ENCODE data around the gene FAM83E.
"Not testable (repeated sequence)": the region's sequence is repeated elsewhere in the genome, so short reads cannot be mapped to it uniquely, and the experiment has no call there.

Gene FAM83E

DNA sequence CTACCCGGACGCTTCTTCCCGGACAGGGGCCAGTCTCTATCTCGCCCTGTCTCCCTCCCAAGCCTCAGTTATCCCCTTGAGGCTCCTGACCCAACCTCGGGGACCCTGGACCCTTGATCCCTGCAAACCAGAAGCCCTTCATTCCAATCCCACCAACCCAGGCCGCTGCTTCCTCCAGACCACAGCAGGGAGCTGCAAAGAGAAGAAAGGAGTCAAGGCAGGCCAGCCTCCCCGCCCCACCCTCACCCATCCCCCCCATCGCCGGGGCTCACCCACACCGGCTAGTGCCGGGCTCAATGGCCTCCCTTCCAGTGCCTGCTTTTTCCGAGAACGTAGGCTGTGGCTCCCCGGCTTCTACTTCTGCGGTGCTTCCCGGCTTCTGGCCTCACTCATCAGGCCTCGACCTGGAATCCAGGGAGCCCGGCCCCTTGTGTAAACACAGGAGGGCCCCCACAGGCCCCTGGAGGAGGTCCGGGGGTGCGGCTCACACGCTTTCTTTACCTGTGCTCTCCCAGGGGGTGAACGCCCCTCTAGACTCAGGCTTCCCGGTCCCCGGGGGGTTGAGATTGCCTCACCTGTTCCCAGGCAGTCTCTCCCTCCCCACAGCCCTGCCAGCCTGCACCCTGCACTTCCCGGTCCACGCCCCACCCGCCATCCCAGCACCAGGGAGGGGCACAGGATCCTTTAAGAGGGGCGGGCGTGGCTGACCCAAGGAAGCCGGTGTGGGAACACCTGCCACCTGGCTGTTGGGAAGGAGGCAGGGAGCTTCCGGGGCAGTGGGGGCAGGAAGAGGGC, at the start of gene FAM83E:
Gene FAM83E, minus strand, starts transcription at position 641 of the 795 bp plus-strand sequence. CDS start 1,704 bp downstream, outside the sequence.
- no peak for DNase-seq (ENCODE audit: low spot score)

DNA sequence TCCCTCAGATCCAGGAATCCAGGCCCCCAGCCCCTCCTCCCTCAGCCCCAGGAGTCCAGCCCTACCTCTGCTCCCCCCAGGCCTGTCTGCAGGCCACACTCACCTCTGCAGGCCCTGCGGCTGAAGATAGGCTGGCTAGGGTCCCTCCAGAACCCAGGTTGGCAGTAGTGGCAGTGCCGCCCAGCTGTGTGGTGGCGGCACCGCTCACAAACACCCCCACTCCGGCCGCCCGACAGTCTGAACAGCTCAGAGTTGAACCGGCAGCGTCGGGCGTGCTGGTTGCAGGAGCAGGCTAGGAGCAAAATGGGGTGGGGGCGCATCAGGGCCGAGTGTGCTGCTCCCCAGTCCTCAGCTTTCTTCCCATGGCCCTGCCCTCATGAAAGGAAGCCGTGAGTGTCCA, 49.6 kb upstream of the FAM83E start:
- no peak for DNase-seq (ENCODE audit: low spot score)

DNA sequence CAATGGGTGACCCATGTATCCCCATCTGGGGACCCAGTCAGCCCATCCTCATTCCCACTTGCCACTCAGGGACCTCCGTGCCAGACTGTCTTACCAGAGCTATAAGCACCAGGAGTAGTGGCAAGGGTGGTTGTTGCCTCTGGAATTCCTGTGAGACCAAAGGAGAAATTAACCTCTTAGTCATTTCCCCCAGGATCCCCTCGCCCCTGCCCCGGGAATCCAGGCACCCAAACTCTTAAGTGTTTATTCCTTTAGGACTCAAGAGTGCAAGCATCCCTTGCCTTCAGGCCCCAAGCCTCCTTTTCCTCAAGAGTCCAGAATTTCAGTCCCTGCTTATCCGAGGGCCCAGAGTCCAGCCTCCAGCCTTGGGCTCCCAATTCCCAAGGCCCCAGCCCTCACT, 48.8 kb upstream of the FAM83E start:
- DNase-seq (ENCODE audit: low spot score), result no peak

DNA sequence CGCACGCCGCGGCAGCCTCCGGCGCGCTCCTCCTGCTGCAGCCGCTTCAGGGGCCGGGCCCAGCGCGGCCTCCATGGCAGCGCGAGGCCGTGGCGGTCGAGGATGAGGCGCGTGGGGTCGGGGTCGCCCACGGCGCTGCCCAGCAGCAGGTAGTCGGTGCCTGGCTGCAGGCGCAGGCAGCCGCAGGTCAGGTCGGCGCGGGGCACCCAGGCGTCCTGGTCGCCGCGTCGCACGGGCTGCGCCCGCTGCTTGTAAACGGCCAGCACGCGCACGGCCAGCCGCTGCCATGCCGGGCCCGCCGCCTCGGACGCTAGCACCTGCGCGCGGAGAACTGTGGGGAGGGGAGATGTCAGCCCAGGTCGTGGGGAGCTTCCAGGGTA, 46.8 kb upstream of the FAM83E start:
- DNase-seq (ENCODE audit: low spot score), result no peak

DNA sequence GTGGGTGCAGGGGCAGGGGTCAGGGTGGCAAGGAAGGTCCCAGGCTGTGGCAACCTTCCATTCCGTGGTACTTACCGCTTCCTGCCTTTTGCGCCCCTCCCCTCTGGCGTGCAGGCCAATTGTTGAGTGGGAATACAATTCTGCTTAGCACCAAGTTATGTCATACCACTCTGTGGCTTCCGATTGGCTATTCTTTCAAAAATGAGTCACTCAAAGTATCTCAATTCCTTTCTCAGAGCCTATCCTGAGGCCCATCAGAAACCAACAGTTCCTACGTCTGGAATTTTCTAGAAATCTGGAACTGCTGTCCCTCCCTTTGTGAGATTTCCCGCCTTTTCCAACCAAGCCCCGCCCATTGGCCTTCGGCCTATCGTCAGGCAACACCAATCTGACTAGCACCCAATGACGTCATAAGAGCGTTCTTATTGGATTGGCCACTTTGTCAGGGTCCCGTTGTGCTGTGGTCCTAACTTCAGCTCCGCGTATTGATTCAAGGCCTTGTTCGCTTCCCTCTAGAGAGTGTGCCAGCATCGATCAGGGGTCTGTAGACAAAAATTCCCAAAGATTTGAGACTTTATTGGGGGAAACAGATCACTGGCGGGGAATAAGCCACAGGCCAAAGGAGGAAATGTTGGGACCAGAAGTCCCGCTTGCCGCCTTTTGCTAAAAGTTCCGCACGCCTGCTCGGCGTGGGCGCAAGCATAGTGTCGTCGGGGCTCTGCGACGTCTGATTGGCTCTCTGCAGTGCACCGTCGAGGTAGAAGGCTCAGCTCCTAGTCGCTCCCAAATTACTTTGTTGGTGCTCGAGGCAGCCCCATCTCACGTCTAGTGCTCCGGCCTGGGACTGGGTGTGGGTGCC, 46.2 kb upstream of the FAM83E start:
- peak; percentile 84 for DNase-seq (ENCODE audit: low spot score)

DNA sequence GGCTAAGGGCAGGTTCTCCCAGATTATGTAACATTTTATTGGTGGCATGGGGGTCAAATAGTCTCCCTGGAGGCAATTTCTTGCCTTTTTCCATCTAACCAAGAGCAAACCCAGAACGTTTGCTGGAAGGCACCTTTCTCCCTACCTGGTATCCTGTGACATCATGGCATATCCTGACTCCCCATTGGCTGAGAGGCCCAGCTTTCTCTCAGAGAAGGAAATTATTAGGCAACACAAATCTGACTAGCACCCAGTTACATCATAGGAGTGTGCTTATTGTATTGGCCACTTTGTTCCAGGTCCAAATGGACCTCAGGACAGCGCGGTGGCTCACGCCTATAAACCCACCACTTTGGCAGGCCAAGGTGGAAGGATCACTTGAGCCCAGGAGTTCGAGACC, 44.9 kb upstream of the FAM83E start:
- no peak for DNase-seq (ENCODE audit: low spot score)

DNA sequence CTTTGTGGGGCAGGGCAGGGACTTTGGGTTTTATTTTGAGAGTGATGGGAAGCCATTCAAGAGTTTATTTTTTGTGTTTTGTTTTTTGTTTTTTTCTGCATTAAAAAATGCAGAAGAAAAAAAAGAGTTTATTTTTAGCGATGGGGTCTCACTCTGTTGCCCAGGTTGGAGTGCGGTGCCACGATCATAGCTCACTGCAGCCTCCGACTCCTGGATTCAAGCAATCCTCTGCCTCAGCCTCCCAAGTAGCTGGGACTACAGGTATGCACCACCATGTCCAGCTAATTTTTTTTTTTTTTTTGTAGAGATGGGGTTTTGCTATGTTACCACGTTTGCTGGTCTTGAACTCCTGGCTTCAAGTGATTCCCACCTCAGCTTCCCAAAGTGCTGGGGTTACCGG, 43.6 kb upstream of the FAM83E start:
- no peak for DNase-seq (ENCODE audit: low spot score)

DNA sequence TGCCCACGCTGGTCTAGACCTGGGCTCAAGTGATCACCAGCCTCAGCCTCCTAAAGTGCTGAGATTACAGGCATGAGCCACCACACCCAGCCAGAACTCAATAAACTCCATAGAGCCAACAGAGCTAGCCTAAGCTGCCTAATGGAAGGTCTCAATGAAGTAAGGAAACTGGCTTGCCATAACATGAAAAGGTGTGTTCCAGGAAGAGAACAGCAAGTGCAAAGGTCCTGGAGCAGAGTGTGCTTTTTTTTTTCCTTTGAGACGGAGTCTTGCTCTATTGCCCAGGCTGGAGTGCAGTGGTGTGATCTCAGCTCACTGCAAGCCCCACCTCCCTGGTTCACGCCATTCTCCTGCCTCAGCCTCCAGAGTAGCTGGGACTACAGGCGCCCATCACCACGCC, 43.0 kb upstream of the FAM83E start:
- not testable (repeated sequence) for DNase-seq (ENCODE audit: low spot score)

DNA sequence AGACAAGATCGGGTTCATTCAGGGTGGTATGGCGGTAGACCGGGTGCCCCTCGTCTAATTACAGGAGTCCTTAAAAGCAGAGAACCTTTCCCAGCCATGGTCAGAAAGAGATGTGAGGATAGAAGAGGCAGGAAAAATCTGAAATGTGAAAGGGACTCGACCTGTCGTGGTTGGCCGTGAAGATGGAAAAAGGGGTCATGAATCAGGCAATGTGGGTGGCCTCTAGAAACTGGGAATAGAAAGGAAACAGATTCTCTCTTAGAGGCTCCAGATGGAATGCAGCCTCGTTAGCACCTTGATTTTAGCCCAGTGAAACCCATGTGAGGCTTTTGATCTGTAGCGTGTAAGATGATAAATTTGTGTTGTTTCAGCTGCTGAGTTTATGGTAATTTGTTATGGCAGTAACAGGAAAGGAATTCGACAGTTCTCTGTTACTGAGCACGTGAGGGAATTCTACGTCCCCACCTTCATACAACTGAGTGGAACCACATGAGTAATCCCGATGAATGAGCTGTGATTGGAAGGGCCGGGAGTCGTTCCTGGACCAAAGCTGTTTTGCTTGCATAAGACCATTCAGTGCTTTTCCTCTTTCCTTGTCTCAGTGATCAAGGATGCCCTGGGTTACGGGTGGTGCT, 42.1 kb upstream of the FAM83E start:
- no peak for DNase-seq (ENCODE audit: low spot score)

DNA sequence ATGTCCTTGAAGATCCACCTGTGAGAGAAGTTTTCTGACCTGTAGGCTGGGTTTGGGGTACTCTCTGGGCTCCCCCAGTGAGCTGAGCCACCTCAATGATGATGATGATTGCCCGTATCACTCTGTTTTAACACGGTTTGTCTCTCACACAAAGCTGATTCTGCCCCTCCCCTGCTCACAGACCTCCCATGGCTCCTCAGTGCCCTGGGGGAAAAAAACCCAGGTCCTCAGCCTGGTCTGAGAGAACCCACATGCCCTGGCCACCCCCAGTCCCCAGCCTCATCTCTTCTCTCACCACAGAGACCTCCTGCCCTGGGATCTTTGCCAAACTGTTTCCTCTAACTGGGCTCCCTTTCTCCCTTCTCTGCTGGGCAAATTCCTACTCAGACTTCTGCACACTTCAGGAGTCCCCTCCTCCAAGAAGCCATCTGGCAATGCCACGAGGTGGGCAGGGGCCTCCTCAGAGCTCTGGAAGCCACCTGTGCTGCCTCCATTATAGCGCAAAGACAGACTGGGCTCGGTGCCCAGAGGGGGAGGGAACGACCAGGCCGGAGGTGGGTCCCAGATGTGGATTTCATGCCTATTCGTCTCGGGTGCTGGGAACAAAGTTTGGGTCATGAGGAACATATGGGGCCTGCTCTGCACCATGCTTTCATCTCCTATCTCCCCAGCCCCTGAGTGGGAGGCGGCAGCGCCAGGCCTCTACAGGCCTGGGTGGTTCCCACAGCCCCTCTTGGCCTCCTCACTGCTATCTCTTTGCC, 39.6 kb upstream of the FAM83E start:
- no peak for DNase-seq (ENCODE audit: low spot score)

DNA sequence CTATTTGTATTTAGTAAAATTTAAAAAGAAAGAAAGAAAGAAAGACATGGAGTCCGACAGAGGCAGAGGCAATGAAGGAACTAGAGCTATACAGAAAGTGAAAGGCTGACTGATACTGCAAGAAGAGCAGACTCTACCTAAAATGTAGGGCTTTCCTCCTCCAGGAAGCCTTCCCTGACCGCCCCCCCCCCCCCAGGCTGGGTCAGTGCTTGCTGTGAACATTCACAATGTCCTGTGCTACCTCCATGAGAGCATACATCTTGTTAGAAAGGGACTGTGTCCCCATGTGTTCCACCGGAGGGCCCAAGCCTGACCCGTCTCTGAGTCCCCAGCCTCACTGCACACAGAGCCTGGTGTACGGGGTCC, 36.8 kb upstream of the FAM83E start:
- DNase-seq (ENCODE audit: low spot score), result no peak

DNA sequence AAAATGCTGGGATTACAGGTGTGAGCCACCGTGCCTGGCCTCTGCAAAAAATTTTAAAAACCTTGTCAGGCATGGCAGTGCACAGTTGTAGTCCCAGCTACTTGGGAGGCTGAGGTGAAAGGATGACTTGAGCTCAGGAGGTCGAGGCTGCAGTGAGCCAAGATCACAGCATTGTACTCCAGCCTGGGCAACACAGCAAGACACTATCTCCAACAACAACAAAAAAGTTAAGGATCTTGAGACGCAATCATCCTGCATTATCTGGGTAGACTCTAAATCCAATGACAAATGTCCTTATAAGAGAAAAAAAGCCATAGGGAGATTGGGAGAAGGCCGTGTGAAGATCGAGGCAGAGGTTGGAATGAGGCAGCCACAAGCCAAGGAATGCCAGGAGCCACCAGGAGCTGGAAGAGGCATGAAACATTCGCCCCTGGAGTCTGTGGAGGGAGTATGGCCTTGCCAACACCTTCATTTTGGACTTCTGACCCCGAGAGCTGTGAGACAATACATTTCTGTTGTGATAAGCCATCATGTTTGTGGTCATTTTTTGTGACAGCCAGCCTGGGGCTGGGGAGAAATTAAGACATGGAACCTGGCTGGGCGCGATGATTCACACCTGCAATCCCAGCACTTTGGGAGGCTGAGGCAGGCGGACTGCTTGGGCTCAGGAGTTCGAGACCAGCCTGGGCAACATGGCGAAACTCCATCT, 36.3 kb upstream of the FAM83E start:
- no peak for DNase-seq (ENCODE audit: low spot score)

DNA sequence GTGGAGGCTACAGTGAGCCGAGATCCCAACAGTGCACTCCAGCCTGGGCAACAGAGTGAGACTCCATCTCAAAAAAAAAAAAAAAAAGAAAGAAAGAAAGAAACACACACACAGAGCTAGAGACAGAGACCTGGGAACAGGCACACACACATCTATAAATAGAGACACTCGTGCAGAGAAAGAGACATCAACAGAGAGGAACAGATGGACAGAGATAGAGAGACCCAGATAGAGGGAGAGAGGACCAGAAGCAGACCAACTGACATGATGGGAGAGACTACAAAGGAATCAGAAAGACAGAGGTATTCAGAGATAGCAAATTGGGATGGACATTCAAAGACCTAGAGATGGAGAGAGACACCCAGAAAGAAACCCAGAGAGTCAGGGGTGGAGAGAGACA, 33.3 kb upstream of the FAM83E start:
- no peak for DNase-seq (ENCODE audit: low spot score)

DNA sequence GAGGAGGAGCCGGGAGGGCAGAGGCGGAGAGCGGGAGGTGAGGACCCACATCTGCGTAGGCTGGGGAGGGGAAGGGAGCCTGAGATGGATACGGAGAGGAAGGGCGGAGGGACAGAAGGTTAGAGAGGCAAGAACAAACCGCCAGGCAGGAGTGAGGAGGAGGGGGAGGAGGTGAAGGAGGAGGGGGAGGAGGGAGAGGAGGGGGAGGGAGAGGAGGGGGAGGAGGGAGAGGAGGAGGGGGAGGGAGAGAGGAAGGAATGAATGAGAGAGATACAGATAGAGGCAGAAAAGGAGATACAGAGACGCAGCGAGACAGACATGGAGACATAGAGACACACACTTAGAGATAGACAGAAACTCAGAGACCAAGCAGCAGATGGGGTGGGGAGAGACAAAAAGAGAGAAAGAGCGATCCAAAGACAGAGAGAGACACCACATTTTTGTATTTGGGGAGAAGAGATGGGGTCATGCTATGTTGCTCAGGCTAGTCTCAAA, 31.9 kb upstream of the FAM83E start:
- DNase-seq (ENCODE audit: low spot score), result no peak

DNA sequence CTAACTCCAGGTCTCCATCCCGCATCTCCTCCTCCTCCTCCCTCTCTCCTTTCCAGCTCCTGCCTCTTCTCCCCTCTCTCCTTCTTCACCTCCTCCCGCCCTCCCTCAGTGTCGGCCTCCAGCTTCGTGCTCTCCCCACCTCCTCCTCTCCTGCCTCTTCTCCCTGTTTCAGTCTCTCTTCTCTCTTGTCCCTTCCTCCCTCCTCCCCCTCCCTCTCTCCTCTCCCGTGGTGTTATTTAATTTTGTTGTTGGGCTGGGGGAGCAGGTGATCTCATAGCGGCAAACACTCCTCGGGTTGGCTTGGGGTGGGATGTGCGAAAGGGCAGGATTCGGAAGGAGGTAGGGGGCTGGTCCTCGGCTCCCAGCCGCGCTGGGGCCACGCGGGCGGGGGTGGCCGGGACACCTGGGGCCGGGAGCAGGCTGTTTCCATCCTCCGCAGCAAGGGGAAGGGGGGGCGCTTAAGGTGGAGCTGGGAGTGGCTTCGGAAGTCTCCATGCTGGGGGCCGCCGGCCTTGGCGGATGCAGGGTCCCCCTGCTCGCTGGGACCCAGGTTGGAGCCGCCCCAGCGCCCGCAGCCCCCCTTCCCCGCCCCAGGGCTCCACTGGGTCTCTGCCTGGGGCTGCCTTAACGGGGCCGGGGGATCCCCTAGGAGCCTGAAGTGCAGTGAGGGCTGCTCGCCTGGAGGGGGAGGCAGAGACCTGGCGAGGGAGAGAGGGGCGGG, 31.3 kb upstream of the FAM83E start, which contains the start of gene CA11:
Gene CA11, minus strand, starts transcription at position 187 of the 721 bp plus-strand sequence. CDS start 555 bp downstream, outside the sequence.
- DNase-seq (ENCODE audit: low spot score), result peak; percentile 94

DNA sequence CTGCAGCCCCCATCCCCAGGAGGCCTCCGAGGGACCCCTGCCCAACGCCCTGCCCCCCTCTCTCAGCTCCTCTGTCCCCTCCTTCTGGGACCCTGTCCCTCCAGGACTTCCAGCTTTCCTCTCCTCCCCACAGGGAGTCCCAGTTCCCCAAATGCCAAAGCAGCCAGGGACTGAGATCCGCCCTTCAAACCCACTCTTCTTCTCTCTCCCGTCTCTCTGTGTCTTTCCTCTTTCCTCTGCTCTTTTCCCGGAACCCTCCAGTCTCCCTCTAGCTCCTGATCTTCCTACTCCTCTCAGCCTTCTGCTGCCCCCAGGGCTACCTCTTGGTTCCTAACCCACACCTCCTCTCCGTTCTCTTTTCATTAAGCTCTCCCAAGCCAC, 30.7 kb upstream of the FAM83E start:
- no peak for DNase-seq (ENCODE audit: low spot score)

DNA sequence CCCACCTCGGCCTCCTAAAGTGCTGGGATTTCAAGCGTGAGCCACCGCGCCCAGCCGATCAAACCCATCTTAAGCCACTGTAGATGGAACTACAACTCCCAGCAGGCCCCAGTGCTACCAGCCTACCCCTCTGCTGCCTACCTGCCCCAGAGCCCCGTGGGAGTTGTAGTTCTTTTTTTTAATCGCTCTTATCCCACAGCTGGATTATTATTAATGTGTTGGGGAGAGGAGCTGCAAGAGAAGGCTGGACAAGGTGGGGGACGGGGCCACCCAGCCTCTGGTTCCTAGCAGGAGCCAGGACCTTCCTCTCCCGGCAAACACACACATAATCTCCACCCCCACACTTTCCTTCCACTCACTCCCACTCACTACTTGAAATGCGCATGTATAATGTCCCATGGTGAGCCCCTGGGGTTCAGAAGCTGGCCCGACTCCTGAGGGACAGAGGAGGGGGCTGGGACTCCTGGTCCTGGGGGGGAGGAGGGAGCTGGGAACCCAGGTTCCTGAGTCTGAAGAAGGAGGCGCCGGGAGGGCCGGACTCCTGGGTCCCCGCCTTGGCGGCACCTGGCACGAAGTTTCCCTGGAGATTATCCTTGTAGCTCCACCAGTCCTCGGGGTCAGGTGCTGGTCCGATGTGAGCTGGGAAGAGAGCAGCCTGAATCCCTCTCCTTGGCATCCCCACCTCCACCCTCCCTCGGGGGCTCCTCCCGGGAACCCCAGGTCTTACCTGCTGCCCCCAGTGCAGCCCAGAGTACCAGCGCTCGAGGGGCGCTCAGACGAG, 30.2 kb upstream of the FAM83E start:
- DNase-seq (ENCODE audit: low spot score), result peak; percentile 77

DNA sequence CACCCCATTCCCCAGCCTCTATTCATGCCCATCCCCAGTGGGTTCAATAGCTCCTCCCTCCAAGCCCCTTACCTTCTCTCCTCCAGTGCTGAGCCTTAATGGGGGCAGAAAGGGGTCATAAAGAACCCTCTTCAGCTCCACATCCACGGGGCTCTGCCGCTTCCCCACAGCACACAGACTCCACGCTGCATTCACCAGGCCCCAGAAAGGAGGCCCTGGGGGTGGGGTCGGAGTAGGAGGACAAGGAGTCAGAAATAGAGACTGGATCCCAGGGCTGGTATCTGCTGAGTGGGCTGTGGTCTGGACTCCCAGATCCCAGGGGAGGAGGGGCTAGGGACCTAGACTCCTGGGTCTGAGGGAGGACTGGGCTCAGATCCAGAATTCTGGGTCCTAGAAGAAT, 29.5 kb upstream of the FAM83E start:
- no peak for DNase-seq (ENCODE audit: low spot score)

DNA sequence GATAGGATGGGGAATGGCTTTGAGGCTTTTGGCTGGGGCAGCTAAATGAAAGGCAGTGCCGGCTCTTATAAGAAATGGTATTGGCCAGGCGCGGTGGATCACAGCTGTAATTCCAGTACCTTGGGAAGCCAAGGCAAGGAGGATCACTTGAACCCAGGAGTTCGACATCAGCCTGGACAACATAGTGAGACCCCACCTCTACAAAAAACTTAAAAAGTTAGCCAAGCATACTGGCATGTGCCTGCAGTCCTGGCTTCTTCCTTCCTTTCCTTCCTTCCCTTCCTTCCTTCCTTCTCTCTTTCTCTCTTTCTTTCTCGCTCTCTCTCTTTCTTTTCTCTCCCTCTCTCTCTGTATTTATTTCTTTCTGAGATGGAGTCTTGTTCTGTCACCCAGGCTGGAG, 28.0 kb upstream of the FAM83E start:
- no peak for DNase-seq (ENCODE audit: low spot score)

DNA sequence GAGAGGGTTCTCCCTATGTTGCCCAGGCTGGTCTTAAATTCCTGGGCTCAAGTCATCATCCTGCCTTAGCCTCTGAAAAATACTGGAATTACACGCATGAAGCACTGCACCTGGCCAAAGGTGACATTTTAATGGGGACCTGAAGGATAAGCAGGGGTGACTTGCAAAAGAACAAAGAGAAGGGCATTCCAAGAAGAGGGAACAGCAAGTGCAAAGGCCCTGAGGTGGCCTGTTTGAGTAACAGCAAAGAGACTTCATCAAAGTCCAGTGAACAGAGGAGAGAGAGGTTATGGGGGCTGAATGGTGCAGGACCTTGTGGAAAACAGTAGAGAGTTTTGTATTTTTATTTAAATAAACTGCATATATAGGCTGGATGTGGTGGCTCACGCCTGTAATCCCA, 27.0 kb upstream of the FAM83E start:
- DNase-seq (ENCODE audit: low spot score), result no peak

Measured in CD4-positive, alpha-beta T cell treated with Interleukin-15 for 4 hours (primary cell).